Ecto neural progenitor cell (in vitro differentiated cells): Measurements from ENCODE around the gene MBD4.
"Not testable (repeated sequence)": the region's sequence is repeated elsewhere in the genome, so short reads cannot be mapped to it uniquely, and the experiment has no call there.

ENCODE experiments used
- DNase-seq: peaks from one replicate; pipeline ENCODE4 v3.0.0-alpha.2; 2018; ENCODE audit warnings: low spot score

The MBD4 gene

DNA sequence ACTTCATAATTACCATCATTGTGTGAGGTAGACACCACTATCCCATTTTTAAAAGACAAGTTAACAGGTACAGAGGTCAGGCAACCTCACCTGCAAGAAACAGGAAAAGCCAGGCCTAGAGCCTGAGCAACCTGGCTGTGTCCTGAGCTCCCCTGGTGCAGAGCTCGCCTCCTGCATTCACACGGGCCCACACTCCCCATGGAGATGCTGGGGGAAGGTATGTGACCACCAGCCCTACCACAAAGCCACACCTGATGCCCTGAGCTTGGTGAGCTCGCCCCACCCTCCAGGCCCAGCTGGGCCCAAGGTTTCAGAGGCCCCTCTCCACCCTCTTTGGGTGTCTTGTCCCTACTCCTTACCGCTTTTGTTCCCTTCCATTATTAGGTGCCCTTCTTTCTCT, 10.1 kb downstream of the MBD4 start:
- DNase-seq, result no peak

DNA sequence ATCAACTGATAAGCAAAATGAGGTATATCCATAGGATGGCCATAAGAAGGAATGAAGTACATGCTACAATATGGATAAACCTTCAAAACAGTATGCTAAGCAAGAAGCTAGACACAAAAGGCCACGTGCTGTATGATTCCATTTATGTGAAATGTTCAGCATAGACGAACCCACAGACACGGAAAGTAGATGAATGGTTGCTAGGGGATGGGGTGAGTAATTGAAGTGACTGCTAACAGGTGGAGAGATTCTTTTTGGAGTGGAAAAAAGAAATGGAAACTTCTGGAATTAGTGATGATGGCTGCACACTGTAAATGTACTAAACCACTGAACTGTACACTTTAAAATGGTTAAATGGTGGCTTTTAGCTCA, 10.7 kb downstream of the MBD4 start:
- DNase-seq, result no peak

- DNase-seq, result peak; percentile 97
Observed at GRCh38 chr3:129428376-129429079, 11.2 kb downstream of the MBD4 start, which contains the start of gene EFCAB12. Gene EFCAB12, minus strand, starts transcription at chr3:129428636. Its CDS starts 148 bp downstream, at chr3:129428488.

- DNase-seq, result no peak
Observed at GRCh38 chr3:129428007-129428375, 11.8 kb downstream of the MBD4 start.

GRCh38 chr3:129425619-129426018, 14.1 kb downstream of the MBD4 start:
- no peak for DNase-seq

DNA sequence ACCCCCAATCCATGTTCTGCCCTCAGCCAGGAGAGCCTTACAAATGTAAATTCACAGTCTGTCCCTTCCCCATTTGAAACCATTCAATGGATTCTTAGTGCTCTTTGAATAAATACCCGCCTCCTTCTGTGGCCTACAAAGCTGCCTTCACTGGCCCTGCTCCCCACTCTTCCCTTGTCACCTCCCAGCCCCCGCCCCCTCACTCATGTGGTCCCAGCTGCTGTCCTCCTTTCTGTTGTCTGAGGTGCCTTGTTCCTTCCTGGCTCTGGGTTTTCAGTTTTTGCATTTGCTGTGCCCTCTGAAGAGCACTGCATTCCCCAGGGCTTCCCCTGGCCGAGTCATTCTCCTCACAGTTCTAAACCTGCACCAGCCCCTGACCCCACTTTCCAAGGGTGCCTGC, 14.5 kb downstream of the MBD4 start:
- DNase-seq, result no peak

DNA sequence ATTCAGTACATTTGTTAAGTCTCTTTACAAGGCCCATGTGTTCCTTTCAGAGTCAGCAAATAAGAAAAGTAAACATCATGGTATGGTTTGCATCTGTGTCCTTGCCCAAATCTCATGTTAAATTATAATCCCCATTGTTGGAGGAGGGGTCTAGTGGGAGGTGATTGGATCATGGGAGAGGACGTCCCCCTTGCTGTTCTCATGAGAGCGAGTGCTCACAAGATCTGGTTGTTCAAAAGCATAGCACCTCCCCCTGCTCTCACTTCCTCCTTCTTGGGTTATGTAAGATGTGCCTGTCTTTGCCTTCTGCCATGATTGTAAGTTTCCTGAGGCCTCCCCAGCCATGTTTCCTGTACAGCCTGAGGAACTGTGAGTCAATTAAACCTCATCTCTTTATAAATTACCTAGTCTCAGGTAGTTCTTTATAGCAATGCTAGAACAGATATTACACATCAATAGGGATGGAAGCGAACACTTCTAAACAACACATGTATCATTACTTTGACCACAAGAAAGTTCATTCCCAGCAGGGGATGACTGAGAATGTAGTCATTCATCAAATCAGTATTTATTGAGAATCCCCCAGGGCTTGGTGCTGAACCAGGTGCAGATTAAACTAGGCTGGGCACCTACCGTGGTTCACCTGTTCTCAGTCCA, 15.4 kb downstream of the MBD4 start:
- no peak for DNase-seq

DNA sequence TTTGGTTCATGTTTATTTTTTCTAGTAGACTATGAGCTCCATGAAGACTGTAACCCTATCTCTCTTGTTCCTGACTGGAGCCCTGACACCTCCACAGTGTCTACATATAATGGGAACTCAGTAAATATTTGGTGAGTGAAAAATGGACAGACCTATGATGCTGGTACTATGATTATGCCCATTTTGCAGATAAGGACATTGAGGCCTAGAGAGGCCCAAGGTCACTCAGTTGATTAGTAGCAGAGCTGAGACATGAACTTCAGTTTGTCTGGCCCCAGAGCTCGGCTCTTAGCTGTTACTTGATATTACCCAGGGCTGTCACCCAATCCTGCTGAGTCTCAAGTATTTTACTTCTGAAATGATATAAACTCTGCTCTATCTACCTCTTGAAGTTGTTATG, 16.9 kb downstream of the MBD4 start:
- DNase-seq, result no peak

DNA sequence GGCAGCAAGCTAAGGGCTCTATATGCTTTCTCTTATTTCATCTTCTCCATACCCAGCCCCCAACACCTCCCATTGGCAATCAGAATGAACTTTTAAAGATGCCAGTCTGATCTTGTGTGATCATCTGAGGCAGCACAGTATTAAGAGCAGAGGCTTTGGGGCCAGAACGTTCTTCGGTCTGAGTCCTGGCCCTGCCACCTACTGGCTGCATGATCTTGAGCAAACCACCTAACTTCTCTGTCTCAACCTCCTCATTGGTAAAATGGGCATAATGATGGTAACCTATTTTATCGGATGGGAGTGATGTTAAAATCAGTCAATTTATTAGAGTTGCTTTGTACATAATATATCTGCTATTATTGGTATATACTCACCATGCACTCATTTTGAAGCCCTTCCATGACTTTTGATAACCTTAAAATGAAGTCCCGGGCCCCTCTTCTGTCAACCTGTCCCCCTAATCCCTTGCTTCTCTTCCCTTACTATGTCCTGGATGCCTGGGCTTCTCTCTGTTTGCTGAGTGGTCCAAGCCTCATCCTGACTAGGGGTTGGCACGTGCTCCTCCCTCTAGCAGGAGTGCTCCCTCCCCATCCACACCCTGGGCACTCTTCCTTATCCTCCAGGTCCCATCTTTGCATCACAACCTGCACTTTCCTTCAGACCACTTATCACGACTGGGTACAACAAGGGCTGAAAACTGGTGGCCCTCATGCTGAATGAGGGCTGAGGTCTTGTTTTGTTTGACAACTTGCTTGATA, 17.6 kb downstream of the MBD4 start:
- DNase-seq, result no peak

GRCh38 chr3:129421236-129421883, 18.4 kb downstream of the MBD4 start:
- no peak for DNase-seq

- DNase-seq, result no peak
Observed at GRCh38 chr3:129419476-129419875, 20.3 kb downstream of the MBD4 start.

DNA sequence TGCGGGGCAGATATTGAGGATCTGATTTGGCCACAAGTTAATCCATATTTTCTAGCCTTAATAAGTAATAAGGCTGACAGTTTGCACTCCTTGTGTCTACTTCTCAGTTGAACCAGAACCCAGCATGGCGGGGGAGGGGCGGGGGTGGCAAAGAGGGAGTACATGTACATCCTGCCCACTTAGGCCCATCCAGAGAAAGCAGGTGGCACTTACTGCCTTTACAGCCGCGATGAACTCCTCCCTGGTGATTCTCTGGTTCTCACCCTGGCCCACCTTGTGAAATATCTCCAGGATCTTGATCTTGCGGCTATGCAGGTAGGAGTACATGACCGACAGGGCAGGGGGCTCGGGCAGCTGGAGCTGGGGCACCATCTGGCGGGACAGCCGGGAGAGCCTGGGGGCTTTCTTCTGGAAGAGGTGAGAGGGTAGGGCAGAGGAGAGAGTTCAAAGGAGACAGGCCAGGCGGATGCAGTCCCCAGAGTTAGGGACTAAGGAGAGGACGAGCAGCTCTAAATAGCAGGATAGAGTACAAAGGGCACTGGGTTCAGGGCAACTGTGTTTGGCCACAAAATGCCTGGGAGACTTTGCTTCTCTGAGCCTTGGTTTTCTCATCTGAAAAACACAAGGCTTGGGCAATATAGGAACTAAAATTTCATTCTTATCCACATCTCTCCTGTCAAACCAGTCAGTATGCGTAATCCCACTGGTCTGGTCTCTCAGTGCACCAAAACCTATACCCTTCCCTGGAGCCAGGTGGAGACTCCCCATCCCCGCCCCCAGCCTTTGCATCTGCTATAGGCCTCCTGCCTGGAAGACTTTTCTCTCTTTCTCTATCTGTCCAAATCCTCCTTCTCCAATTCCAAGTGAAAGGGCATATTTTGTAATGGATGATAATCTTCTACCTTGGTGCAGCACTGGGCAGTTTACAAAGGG, 21.4 kb downstream of the MBD4 start:
- DNase-seq, result no peak

DNA sequence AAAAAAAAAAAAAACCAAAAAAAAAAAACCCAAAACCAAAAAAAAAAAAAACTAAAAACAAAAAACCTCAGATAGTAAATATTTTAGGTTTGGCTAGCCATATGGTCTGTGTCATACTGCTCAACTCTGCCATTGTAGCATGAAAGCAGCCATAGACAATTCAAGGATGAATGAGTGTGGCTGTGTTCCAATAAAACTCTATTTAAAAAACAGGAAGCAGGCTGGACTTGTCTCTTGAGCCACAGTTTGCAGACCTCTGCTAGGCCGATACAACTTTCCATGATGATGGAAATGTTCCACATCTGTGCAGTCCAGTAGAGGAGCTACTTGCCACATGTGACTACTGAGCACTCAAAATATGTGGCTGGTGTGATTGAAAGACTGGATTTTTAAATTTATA, 22.4 kb downstream of the MBD4 start:
- no peak for DNase-seq

- DNase-seq, result no peak
Observed at GRCh38 chr3:129416415-129416814, 23.3 kb downstream of the MBD4 start.

DNA sequence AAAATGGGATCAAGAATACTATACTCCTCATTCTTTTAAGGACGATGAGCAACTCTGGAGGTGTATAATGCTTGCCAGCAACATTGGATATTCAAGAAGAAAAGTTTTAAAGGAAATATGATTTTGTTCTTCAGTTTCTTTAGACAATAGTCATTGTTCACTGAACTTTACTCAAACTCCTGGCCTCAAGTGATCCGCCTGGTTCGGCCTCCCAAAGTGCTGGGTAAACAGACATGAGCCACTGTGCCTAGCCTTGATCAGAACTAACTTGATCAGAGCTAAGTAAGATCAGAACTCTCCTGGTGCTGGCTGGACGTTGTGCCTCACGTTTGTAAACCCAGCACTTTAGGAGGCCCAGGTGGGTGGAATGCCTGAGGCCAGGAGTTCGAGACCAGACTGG, 23.9 kb downstream of the MBD4 start:
- DNase-seq, result no peak

GRCh38 chr3:129415378-129415777, 24.4 kb downstream of the MBD4 start:
- no peak for DNase-seq

DNA sequence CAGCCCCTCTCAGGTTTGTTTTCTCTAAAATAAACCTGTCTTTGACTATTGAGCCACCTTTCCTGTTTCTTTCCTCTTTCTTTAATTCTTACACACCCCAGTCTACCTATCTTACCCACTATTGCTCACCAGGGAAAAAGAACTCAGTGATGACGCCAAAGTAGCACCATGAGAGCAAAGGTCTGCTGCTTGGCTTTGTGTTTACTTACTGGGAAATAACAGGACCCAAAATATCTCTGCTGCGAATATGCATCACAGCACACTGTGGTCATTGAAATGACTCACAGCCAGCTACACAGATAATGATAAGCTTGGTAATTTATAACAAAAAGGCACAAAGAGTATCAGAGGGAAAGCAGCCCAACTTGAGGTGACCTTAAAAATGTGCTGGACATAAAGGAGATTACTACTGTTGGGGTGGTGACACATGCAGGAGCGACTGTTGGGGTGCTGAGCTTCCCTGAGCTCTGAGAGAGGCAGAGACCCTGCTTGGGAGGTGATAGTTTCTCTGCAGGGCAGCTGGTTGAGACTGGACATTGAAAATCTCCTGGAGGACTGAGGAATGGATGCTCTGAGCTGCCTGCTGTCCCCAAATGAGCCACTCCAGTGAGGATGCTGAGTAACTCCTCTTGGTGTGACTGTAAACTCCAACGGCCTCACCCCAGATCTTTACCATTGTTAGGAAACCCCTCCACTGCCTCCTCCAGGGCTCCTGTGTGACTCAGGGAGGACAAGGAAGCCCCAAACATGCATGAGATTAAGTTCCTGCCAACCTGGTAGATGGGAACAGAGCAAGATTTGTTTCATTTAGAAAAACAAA, 25.9 kb downstream of the MBD4 start:
- DNase-seq, result no peak

DNA sequence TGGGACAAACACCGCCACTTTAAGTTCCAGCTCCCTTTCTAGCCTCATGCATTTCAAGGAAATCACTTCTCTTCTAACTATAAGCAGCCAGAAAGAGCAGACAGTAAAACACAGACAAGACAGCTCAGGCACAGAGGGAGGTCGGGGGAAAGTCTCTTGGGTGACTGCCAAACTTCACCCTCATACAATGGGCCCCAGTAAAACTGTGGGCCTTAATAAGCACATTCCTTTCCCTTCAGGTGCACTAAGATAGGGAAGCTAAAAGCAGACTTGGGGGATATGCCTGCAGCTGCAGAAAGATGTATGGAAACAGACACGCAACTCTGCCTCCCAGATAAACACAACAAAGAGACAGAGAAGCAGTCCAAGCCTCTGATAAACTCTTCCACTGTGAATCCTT, 26.5 kb downstream of the MBD4 start:
- not testable (repeated sequence) for DNase-seq

DNA sequence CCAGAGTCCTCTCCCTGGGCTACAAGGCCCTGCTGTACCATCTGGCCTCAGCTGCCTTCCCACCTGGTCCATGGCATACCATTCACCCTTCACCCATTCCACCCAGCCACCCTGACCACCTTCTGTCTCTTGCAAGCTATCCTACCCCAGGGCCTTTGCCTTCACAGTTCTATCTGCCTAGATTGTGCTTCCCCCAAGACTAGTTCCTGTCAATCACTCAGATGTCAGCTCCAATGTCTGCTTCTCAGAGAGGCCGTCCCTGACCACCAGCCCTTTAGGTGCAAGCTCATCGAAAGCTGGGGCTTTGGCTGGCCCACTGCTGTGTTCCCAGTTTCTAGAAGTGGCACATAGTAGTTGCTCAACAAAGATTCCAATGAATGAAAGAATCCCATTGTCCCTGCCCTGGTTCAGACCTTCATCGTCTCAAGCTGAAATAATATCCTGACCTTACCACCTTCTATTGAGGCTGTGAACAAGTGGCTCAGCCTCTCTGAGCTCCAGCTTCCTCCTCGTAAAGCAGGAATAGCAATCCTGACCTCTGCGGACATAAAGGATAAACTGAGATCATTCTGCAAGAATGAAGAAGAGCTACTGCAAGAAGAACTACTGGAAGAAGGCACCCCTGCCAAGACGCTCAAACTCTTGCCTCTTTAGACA, 27.1 kb downstream of the MBD4 start:
- no peak for DNase-seq

GRCh38 chr3:129410971-129411370, 28.8 kb downstream of the MBD4 start:
- no peak for DNase-seq
